IMR-90 (cell line): ENCODE results near the gene CXCL12.

Experiments
- BHLHE40 ChIP-seq: fragments of 150-350 bp; IDR thresholded peaks from 2 replicates; pipeline ENCODE4 v1.6.1; 2016; ENCODE audit warnings: mild to moderate bottlenecking, low read depth, low read length
- CEBPB ChIP-seq: IDR thresholded peaks from 2 replicates; pipeline ENCODE4 v1.6.1; 2012; ENCODE audit warnings: low read depth, low read length, improper control_type of control experiment
- CHD1 ChIP-seq: IDR thresholded peaks from 2 replicates; pipeline ENCODE4 v1.6.1; 2012; ENCODE audit warnings: low read depth, low read length, improper control_type of control experiment
- CTCF ChIP-seq: conservative IDR thresholded peaks from 2 replicates; pipeline ENCODE4 v1.5.1; 2012; ENCODE audit warnings: mild to moderate bottlenecking, low read depth, low read length, improper control_type of control experiment
- FOS ChIP-seq: fragments of 150-350 bp; IDR thresholded peaks from 2 replicates; pipeline ENCODE4 v1.6.1; 2016; ENCODE audit warnings: low read depth, low read length
- MAFK ChIP-seq: IDR thresholded peaks from 2 replicates; pipeline ENCODE4 v1.6.1; 2012; ENCODE audit warnings: low read depth, low read length, improper control_type of control experiment
- MAZ ChIP-seq: IDR thresholded peaks from 2 replicates; pipeline ENCODE4 v1.6.1; 2012; ENCODE audit warnings: low read depth, mild to moderate bottlenecking, low read length, improper control_type of control experiment, moderate library complexity, borderline replicate concordance
- MXI1 ChIP-seq: IDR thresholded peaks from 2 replicates; pipeline ENCODE4 v1.6.1; 2012; ENCODE audit warnings: low read depth, mild to moderate bottlenecking, low read length, moderate library complexity, borderline replicate concordance
- NFE2L2 ChIP-seq: fragments of 150-350 bp; IDR thresholded peaks from 2 replicates; pipeline ENCODE4 v1.6.1; 2016; ENCODE audit warnings: low read depth, mild to moderate bottlenecking, low read length
- POLR2A ChIP-seq: IDR thresholded peaks from 2 replicates; pipeline ENCODE4 v1.6.1; 2012; ENCODE audit warnings: mild to moderate bottlenecking, low read depth, low read length
- RAD21 ChIP-seq: IDR thresholded peaks from 2 replicates; pipeline ENCODE4 v1.6.1; 2012; ENCODE audit warnings: low read length, improper control_type of control experiment
- RFX5 ChIP-seq: IDR thresholded peaks from 2 replicates; pipeline ENCODE4 v1.8.0; 2012; ENCODE audit warnings: low read depth, mild to moderate bottlenecking, low read length, moderate library complexity
- SMC3 ChIP-seq: fragments of 150-350 bp; IDR thresholded peaks from 2 replicates; pipeline ENCODE4 v1.6.1; 2016; ENCODE audit warnings: low read depth, mild to moderate bottlenecking, antibody characterized with exemption, low read length, moderate library complexity
- TF ChIP-seq, protein P1 (sequence below): fragments of 150-350 bp; IDR thresholded peaks from 2 replicates; pipeline ENCODE4 v1.6.1; 2017; ENCODE audit warnings: mild to moderate bottlenecking, antibody characterized with exemption, low read length, low read depth

DNA sequence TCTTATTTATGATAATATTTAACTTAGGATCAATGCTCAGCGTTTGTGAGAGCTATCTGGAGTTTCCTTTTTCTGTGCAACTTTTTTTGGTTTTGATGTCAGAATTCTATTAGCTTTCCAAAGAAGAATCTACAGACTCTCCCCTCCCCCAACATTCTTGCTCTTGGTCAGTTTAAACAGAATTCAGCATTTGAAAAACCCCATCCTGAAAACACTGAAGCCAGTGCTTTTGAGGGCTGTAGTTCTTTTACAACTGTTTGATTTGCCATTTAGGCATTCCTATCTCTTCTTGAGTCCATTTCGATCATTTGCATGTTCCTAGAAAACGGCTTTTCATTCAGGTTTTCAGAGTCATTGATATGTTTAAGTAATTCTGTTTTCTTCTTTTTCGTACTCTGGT is 15.6 kb upstream of the CXCL12 start:
- no peak for TF ChIP-seq CTCF
- TF ChIP-seq CEBPB, result no peak
- no peak for TF ChIP-seq RAD21
- TF ChIP-seq, protein P1, sequence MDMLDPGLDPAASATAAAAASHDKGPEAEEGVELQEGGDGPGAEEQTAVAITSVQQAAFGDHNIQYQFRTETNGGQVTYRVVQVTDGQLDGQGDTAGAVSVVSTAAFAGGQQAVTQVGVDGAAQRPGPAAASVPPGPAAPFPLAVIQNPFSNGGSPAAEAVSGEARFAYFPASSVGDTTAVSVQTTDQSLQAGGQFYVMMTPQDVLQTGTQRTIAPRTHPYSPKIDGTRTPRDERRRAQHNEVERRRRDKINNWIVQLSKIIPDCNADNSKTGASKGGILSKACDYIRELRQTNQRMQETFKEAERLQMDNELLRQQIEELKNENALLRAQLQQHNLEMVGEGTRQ, result no peak
- TF ChIP-seq POLR2A, result no peak
- TF ChIP-seq NFE2L2, result no peak
- TF ChIP-seq BHLHE40, result no peak
- no peak for TF ChIP-seq CHD1
- TF ChIP-seq RFX5, result no peak
- no peak for TF ChIP-seq SMC3
- no peak for TF ChIP-seq MAFK
- no peak for TF ChIP-seq MXI1
- no peak for TF ChIP-seq FOS
- TF ChIP-seq MAZ, result no peak
